SK-N-SH (cell line): ENCODE data around the gene ZFP2.

ENCODE experiments used
- CTCF ChIP-seq: fragments of 200-600 bp; sonication (generic); IDR thresholded peaks from 2 replicates; pipeline ENCODE4 v1.6.1; 2017; ENCODE audit warnings: antibody characterized with exemption, mild to moderate bottlenecking, moderate library complexity
- EP300 ChIP-seq, 2 experiments: IDR thresholded peaks; 2 replicates each; pipeline versions ENCODE4 v1.4.0 to v1.6.1; 2012; ENCODE audit warnings: borderline replicate concordance in 1 of 2, low read depth in 1 of 2, low read length in 1 of 2
- MEF2A ChIP-seq: IDR thresholded peaks from 2 replicates; pipeline ENCODE4 v1.4.0; 2012; ENCODE audit warnings: low read depth, borderline replicate concordance
- POLR2AphosphoS5 ChIP-seq: IDR thresholded peaks from 2 replicates; pipeline ENCODE4 v1.6.1; 2012; ENCODE audit warnings: low read depth, low read length
- TAF1 ChIP-seq: IDR thresholded peaks from 2 replicates; pipeline ENCODE4 v1.6.1; 2012; ENCODE audit warnings: low read depth, mild to moderate bottlenecking, low read length, moderate library complexity, borderline replicate concordance

DNA sequence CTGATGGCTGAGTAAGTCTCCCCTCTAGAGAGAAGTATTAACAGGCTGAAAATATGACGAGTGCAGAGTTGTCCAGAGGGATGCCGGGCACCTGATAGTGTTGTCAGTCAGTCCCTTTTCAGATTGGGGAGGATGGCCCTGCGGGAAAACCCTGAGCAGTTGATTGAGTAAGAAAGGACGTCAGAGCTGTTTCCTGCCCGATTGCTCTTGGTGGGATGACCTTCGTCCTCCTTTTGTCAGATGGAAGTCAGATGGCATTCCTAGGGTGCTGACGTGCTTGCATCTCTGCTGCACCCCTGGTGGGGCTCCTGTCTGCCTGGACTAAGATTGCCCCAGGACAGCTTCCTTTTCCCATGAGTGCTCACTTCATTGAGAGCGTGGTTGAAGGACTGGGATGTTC, 26.1 kb upstream of the ZFP2 start:
- TF ChIP-seq EP300 (IDR thresholded peaks at IDR 0.05; ENCODE audit: borderline replicate concordance in 1 of 2, low read depth in 1 of 2, low read length in 1 of 2) (no peak), CTCF (no peak), MEF2A (no peak), POLR2AphosphoS5 (no peak), TAF1 (no peak)
